ENCODE results near the gene KRTAP5-1.

KRTAP5-1 gene

DNA sequence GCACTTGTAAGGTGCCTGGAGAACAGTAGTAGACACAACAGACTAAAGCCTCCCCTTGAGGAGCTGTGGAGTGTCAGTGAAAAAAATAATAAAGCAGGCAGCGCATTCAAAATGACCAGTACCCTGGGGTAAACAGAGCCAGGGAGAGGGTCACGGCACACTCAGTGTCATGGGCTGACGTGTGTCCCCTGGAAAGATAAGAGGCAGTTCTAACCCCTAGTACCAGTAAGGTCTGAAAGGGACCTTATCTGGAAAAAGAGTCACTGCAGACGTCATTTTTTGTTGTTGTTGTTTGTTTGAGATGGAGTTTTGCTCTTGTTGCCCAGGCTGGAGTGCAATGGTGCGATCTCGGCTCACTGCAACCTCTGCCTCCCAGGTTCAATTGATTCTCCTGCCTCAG is 45.0 kb downstream of the KRTAP5-1 start:
- DNase-seq = no peak

DNA sequence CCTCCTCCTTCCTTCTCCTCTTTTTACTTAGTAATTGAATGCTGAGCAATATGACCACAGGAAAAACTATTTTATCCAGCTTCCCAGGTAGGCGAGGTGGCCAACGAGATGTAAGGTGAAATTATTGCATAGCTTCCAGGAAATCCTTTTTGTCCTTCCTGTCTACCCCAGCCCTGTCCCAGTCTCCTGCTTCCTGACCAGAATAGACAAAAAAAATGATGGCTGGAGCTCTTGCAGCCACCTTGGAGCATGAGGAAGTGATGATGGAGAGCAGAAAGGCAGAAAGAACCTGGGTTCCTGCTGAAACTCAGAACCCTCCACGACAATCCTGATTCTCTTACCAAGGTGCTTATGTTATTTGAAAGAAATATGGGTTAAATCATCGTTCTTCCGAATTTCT is 46.9 kb downstream of the KRTAP5-1 start:
- DNase-seq = no peak

- DNase-seq = no peak
Observed at GRCh38 chr11:1536065-1536843, 48.8 kb downstream of the KRTAP5-1 start.

GRCh38 chr11:1534682-1535081 is 50.4 kb downstream of the KRTAP5-1 start:
- no peak for DNase-seq

Data from SIG-M5 (cell line).